OCI-LY7 (cell line): ENCODE results near the gene CCL27.

Experiments
- EZH2phosphoT487 ChIP-seq: fragments of 200-600 bp; sonication (generic); IDR thresholded peaks from 2 replicates; pipeline ENCODE4 v1.6.1; 2018; ENCODE audit warnings: low read depth, borderline replicate concordance, mild to moderate bottlenecking, mixed run types, antibody characterized with exemption, low read length, moderate library complexity, mixed read lengths
- TF ChIP-seq, protein P1 (sequence below): fragments of 200-600 bp; sonication (generic); conservative IDR thresholded peaks from 2 replicates; pipeline ENCODE4 v1.5.1; 2014; ENCODE audit warnings: mild to moderate bottlenecking, antibody characterized with exemption, low read length, moderate library complexity, mixed read lengths

DNA sequence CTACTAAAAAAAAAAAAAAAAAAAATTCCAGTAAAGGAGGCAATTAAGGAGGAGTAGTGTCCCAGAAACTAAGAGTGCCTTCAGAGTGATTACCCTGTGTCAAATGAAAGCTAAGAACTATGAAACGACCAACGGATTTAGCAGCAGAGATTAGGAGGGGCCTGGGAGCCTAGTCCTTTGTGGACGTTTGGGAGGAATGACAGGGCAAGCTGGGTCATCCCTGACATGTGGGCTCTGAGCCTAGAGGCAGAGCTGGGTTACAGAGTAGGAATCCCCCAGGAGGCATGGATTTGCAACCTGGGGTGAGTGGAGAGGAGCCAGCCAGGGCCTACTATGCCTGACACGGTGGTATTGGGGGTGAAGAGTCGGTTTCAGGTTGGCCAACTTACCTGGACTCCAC, 29.3 kb downstream of the CCL27 start:
- TF ChIP-seq, protein P1, sequence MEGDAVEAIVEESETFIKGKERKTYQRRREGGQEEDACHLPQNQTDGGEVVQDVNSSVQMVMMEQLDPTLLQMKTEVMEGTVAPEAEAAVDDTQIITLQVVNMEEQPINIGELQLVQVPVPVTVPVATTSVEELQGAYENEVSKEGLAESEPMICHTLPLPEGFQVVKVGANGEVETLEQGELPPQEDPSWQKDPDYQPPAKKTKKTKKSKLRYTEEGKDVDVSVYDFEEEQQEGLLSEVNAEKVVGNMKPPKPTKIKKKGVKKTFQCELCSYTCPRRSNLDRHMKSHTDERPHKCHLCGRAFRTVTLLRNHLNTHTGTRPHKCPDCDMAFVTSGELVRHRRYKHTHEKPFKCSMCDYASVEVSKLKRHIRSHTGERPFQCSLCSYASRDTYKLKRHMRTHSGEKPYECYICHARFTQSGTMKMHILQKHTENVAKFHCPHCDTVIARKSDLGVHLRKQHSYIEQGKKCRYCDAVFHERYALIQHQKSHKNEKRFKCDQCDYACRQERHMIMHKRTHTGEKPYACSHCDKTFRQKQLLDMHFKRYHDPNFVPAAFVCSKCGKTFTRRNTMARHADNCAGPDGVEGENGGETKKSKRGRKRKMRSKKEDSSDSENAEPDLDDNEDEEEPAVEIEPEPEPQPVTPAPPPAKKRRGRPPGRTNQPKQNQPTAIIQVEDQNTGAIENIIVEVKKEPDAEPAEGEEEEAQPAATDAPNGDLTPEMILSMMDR = no peak
- no peak for TF ChIP-seq EZH2phosphoT487
